ENCODE results near the gene SLC27A4.

SLC27A4 gene

GRCh38 chr9:128298535-128299482 is 41.5 kb upstream of the SLC27A4 start:
- no peak overlapping the region for H3K27ac ChIP-seq
- TF ChIP-seq ZFX (IDR thresholded peaks at IDR 0.05; ENCODE audit: borderline replicate concordance) (no peak), CTCF (IDR thresholded peaks at IDR 0.05) (no peak)

- TF ChIP-seq CTCF (IDR thresholded peaks at IDR 0.05) (no peak), ZFX (IDR thresholded peaks at IDR 0.05; ENCODE audit: borderline replicate concordance) (no peak)
- no peak overlapping the region for H3K27ac ChIP-seq
Observed at GRCh38 chr9:128304136-128304970, 36.0 kb upstream of the SLC27A4 start.

GRCh38 chr9:128304971-128305288 is 35.4 kb upstream of the SLC27A4 start:
- TF ChIP-seq ZFX (IDR thresholded peaks at IDR 0.05; ENCODE audit: borderline replicate concordance) (no peak), CTCF (IDR thresholded peaks at IDR 0.05) (no peak)
- H3K27ac ChIP-seq: no peak overlapping the region

GRCh38 chr9:128309551-128309950 is 30.8 kb upstream of the SLC27A4 start:
- no peak for TF ChIP-seq ZFX (IDR thresholded peaks at IDR 0.05; ENCODE audit: borderline replicate concordance)
- no peak for TF ChIP-seq CTCF (IDR thresholded peaks at IDR 0.05)
- H3K27ac ChIP-seq: no peak overlapping the region

- no peak overlapping the region for H3K27ac ChIP-seq
- TF ChIP-seq ZFX (IDR thresholded peaks at IDR 0.05; ENCODE audit: borderline replicate concordance) (no peak), CTCF (IDR thresholded peaks at IDR 0.05) (no peak)
Observed at GRCh38 chr9:128310461-128310860, 29.9 kb upstream of the SLC27A4 start.

GRCh38 chr9:128314697-128315096 is 25.6 kb upstream of the SLC27A4 start:
- TF ChIP-seq ZFX (IDR thresholded peaks at IDR 0.05; ENCODE audit: borderline replicate concordance) (no peak), CTCF (IDR thresholded peaks at IDR 0.05) (no peak)
- H3K27ac ChIP-seq: no peak overlapping the region

- TF ChIP-seq ZFX (IDR thresholded peaks at IDR 0.05; ENCODE audit: borderline replicate concordance): no peak
- H3K27ac ChIP-seq: no peak overlapping the region
Observed at GRCh38 chr9:128316421-128316820, 23.9 kb upstream of the SLC27A4 start.
